GM12878 (cell line): ENCODE results near the gene HMGXB4. TPM values are rescaled to one million over a fixed set of nuclear protein-coding genes. Genes with fewer than 3 reads are reported as not detected.

Experiments used
- ATAC-seq: fragments of 200-7000 bp; cut with Tn5 transposase; 3 replicates; pipeline ENCODE4 v1.9.1; 2020; ENCODE audit warnings: mild to moderate bottlenecking, moderate library complexity
- BruUV-seq: library from RNA; stranded (reverse); fragments of 400-500 nt; replicated peaks from 2 replicates; lab custom pipeline; 2021; lab: Mats Ljungman, UMichigan
- CTCF ChIA-PET: fragments of 300-600 bp; sonication (Branson Sonifier 250); formaldehyde crosslinking; extraction: SDS; loops from one replicate; lab custom pipeline; 2021; ENCODE audit warnings: inconsistent platforms; lab: Yijun Ruan, JAX
- POLR2A ChIA-PET: fragments of 350-600 bp; formaldehyde crosslinking; extraction: SDS; loops from one replicate; lab custom pipeline; 2021; ENCODE audit warnings: inconsistent platforms; lab: Charles Lee
- RAD21 ChIA-PET: fragments of 300-600 bp; sonication (Branson Sonifier 250); formaldehyde crosslinking; loops from one replicate; lab custom pipeline; 2023; ENCODE audit warnings: antibody characterized with exemption; ENCODE audit not compliant: unreplicated experiment; lab: Charles Lee
- SMC1A ChIA-PET: fragments of 300-600 bp; sonication (Branson Sonifier 250); formaldehyde crosslinking; loops from one replicate; lab custom pipeline; 2023; ENCODE audit not compliant: unreplicated experiment, uncharacterized antibody; lab: Charles Lee
- DNase-seq: peaks from one replicate; pipeline ENCODE4 v3.0.0-alpha.2; 2011; ENCODE audit warnings: low read depth, low spot score
- FAIRE-seq: peaks from 3 replicates; lab custom pipeline; 2011; peaks lifted over from hg19 to GRCh38; lab: Jason Lieb, UNC
- H2AFZ ChIP-seq: 2 replicates; pipeline ENCODE4 v1.6.0; 2011; ENCODE audit warnings: low read depth, low read length, control low read depth; ENCODE audit not compliant: control insufficient read depth
- H3K27ac ChIP-seq: 2 replicates; pipeline ENCODE4 v1.5.1; 2011; ENCODE audit warnings: control low read depth; ENCODE audit not compliant: control insufficient read depth, insufficient read depth
- H3K27me3 ChIP-seq, 2 experiments: replicated peaks in 1 of 2; 2 replicates each; pipeline versions ENCODE4 v1.6.0 to v1.6.1; 2011; ENCODE audit warnings: low read length in 1 of 2; ENCODE audit not compliant: control insufficient read depth in 2 of 2, insufficient read depth in 2 of 2
- H3K36me3 ChIP-seq, 2 experiments: 2 replicates each; pipeline ENCODE4 v1.5.1; 2011; ENCODE audit warnings: low read length in 1 of 2; ENCODE audit not compliant: control insufficient read depth in 2 of 2, insufficient read depth in 2 of 2
- H3K4me1 ChIP-seq: 2 replicates; pipeline ENCODE4 v1.6.1; 2011; ENCODE audit warnings: mild to moderate bottlenecking, low read length, moderate library complexity, mixed read lengths; ENCODE audit not compliant: control insufficient read depth, insufficient read depth
- H3K4me2 ChIP-seq: 2 replicates; pipeline ENCODE4 v1.6.0; 2011; ENCODE audit warnings: control low read depth; ENCODE audit not compliant: control insufficient read depth, insufficient read depth
- H3K4me3 ChIP-seq: fragments of 200-600 bp; sonication (generic); 2 replicates; pipeline ENCODE4 v1.5.1; 2016
- H3K79me2 ChIP-seq: 2 replicates; pipeline ENCODE4 v1.6.0; 2011; ENCODE audit warnings: low read length; ENCODE audit not compliant: control insufficient read depth, insufficient read depth
- H3K9ac ChIP-seq: 2 replicates; pipeline ENCODE4 v1.8.0; 2011; ENCODE audit warnings: low read length, control low read depth, mixed read lengths; ENCODE audit not compliant: control insufficient read depth, insufficient read depth
- H3K9me3 ChIP-seq: replicated peaks from 3 replicates; pipeline ENCODE4 v1.5.1; 2011; ENCODE audit warnings: mild to moderate bottlenecking, low read length; ENCODE audit not compliant: control insufficient read depth, insufficient read depth
- H4K20me1 ChIP-seq: 2 replicates; pipeline ENCODE4 v1.6.0; 2011; ENCODE audit not compliant: control insufficient read depth, insufficient read depth
- BHLHE40 ChIP-seq, 2 experiments: fragments of 450-650 bp in 1 of 2; IDR thresholded peaks; 2 replicates each; pipeline ENCODE4 v1.6.1; 2011 to 2017; ENCODE audit warnings: low read depth in 2 of 2, borderline replicate concordance in 1 of 2, improper control_type of control experiment in 1 of 2, low read length in 1 of 2, mild to moderate bottlenecking in 1 of 2
- CREM ChIP-seq: IDR thresholded peaks from 2 replicates; pipeline ENCODE4 v1.6.1; 2014; ENCODE audit warnings: antibody characterized with exemption, low read depth
- EED ChIP-seq: sonication (generic); IDR thresholded peaks from 2 replicates; pipeline ENCODE4 v1.6.1; 2016; ENCODE audit warnings: antibody characterized with exemption, low read depth
- EGR1 ChIP-seq, 2 experiments: IDR thresholded peaks; 1 replicate in 1 of 2; 2 replicates in 1 of 2; pipeline ENCODE4 v1.6.1; 2011 to 2012; ENCODE audit warnings: low read depth in 2 of 2, low read length in 2 of 2, borderline replicate concordance in 1 of 2, mild to moderate bottlenecking in 1 of 2, moderate library complexity in 1 of 2
- FOXK2 ChIP-seq: fragments of 450-650 bp; IDR thresholded peaks from 2 replicates; pipeline ENCODE4 v1.6.1; 2017; ENCODE audit warnings: mild to moderate bottlenecking, moderate library complexity
- FOXM1 ChIP-seq: IDR thresholded peaks from 2 replicates; pipeline ENCODE4 v1.6.1; 2012; ENCODE audit warnings: low read depth, mild to moderate bottlenecking, inconsistent platforms, low read length, moderate library complexity
- HCFC1 ChIP-seq: fragments of 150-350 bp; IDR thresholded peaks from 2 replicates; pipeline ENCODE4 v1.6.1; 2014; ENCODE audit warnings: low read length
- HDAC6 ChIP-seq: fragments of 200-600 bp; sonication (generic); IDR thresholded peaks from one replicate; pipeline ENCODE4 v1.8.0; 2017; ENCODE audit warnings: antibody characterized with exemption; ENCODE audit not compliant: unreplicated experiment
- NFYA ChIP-seq: IDR thresholded peaks from 2 replicates; pipeline ENCODE4 v1.6.1; 2011; ENCODE audit warnings: low read depth, mild to moderate bottlenecking, low read length, improper control_type of control experiment, borderline replicate concordance
- POLR2AphosphoS5 ChIP-seq: IDR thresholded peaks from 2 replicates; pipeline ENCODE4 v1.6.1; 2011; ENCODE audit warnings: mild to moderate bottlenecking, low read length, inconsistent platforms
- POU2F2 ChIP-seq: IDR thresholded peaks from 3 replicates; pipeline ENCODE4 v1.6.1; 2011; ENCODE audit warnings: low read depth, mild to moderate bottlenecking, low read length, borderline replicate concordance
- RAD21 ChIP-seq: IDR thresholded peaks from 2 replicates; pipeline ENCODE4 v1.6.1; 2011; ENCODE audit warnings: mild to moderate bottlenecking, low read depth, low read length, moderate library complexity; ENCODE audit not compliant: insufficient read depth
- SMARCA5 ChIP-seq: fragments of 450-650 bp; IDR thresholded peaks from 2 replicates; pipeline ENCODE4 v1.6.1; 2017; ENCODE audit warnings: mild to moderate bottlenecking
- SMC3 ChIP-seq: IDR thresholded peaks from 2 replicates; pipeline ENCODE4 v1.6.1; 2011; ENCODE audit warnings: low read length, improper control_type of control experiment, borderline replicate concordance
- TCF12 ChIP-seq: IDR thresholded peaks from 2 replicates; pipeline ENCODE4 v1.6.1; 2011; ENCODE audit warnings: low read depth, mild to moderate bottlenecking, low read length
- WRNIP1 ChIP-seq: IDR thresholded peaks from 2 replicates; pipeline ENCODE4 v1.6.1; 2011; ENCODE audit warnings: low read depth, low read length, improper control_type of control experiment, borderline replicate concordance
- WGBS: methylation state at CpG from one replicate; pipeline ENCODE4 v1.1.6; 2016; ENCODE audit warnings: low lambda C conversion rate; ENCODE audit not compliant: insufficient replicate concordance, insufficient coverage; ENCODE audit errors: missing lambda C conversion rate; 5-methylcytosine and 5-hydroxymethylcytosine counted together
- in situ Hi-C: fragments of 300-500 bp; cut with MboI; formaldehyde crosslinking; loops from 9 replicates; pipeline ENCODE4 v1.14.3; 2018; ENCODE audit warnings: mixed read lengths
- intact Hi-C: fragments of 100-400 bp; cut with micrococcal nuclease; formaldehyde crosslinking; loops from one replicate; pipeline ENCODE4 v1.14.2; 2022; ENCODE audit not compliant: unreplicated experiment
- polyA plus RNA-seq, 11 experiments: library from polyadenylated mRNA; depleted of rRNA in 4 of 11; unstranded in 6 of 11; stranded (reverse) in 5 of 11; fragments of >200 nt; fragmentation: Nextera tagmentation in 4 of 11; fragmentation: Illumina TruSeq in 1 of 11; extraction: Ambion mirVana in 4 of 11; extraction: Trizol in 1 of 11; gene quantifications; 1 replicate in 1 of 11; 2 replicates in 10 of 11; pipeline versions ENCODE4 v1.2.1 to v1.2.3, GENCODE V29; 2011 to 2016; ENCODE audit warnings: inconsistent platforms in 2 of 11, missing spikeins in 2 of 11, low read depth in 1 of 11
- total RNA-seq, 4 experiments: library from RNA; depleted of rRNA in 3 of 4; stranded (reverse); fragments of >200 nt in 3 of 4; fragmentation: Illumina TruSeq in 1 of 4; extraction: Trizol in 1 of 4; gene quantifications; 2 replicates each; pipeline versions ENCODE4 v1.2.1 to v1.2.3, GENCODE V29; 2013 to 2021
- TF ChIP-seq, protein P1 (sequence below): IDR thresholded peaks from 2 replicates; pipeline ENCODE4 v1.6.1; 2011; ENCODE audit warnings: mild to moderate bottlenecking, low read depth, low read length, moderate library complexity; ENCODE audit not compliant: insufficient replicate concordance
- TF ChIP-seq, protein P2 (sequence below): IDR thresholded peaks from 2 replicates; pipeline ENCODE4 v1.6.1; 2012; ENCODE audit warnings: improper control_type of control experiment, low read depth, low read length; ENCODE audit not compliant: insufficient replicate concordance

HMGXB4 gene
- total and polyA plus RNA-seq, 10 of the 15 experiments (the other 5 are each of a cell fraction or from before 2014, with no cell fraction given) = 15.5 to 44.5 (median 24.9) TPM

DNA sequence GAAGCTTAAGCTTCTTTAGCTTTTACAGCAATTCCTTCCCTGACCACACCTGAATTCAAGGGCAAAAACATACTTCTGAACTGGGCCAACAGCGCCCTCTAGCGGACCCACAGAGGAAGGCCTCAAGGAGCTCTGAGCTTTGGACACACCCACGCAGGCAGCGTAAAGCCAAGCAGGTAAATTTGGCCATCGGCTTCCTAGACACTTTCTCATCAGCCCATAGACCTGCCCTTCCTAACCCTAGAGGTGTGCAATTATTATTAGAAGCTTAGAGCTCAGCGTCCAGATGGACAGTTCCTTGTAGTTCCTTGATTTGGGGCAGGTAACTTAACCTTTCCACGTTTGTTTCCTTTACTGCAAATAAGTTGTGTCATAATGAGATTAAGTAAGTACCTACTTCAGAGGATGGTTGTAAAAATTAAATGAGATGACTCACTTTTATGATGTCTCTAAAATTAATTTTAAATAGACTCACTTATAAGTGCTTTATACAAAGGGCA, 25.7 kb upstream of the HMGXB4 start:
- ChIA-PET SMC1A (interaction anchor here (0.8 to 1.4 kb wide), 14 partner anchors 8 to 1308 kb away, joined by 3 to 12 read pairs (median 4); no protein-coding TSS in a partner anchor), RAD21 (interaction anchor here (0.6 to 3.3 kb wide), 18 partner anchors 11 to 820 kb away, joined by 3 to 48 read pairs (median 4); partner anchors contain the start of gene TOM1)
- TF ChIP-seq EGR1 (IDR thresholded peaks at IDR 0.05; ENCODE audit: borderline replicate concordance in 1 of 2, low read depth in 2 of 2, low read length in 2 of 2) = peak in 1 of 2 experiments; percentile 92; a peak in 2 of 3 replicates
- no peak for TF ChIP-seq EED
- TF ChIP-seq HCFC1 = no peak
- peak; percentile 66; the same call in 1 of the 2 replicates for TF ChIP-seq SMC3
- no peak for TF ChIP-seq NFYA
- no peak for TF ChIP-seq BHLHE40 (IDR thresholded peaks at IDR 0.05; ENCODE audit: borderline replicate concordance in 1 of 2, low read depth in 2 of 2, low read length in 1 of 2)
- peak; percentile 36; the same call in 1 of the 3 replicates for TF ChIP-seq POU2F2
- TF ChIP-seq, protein P1, sequence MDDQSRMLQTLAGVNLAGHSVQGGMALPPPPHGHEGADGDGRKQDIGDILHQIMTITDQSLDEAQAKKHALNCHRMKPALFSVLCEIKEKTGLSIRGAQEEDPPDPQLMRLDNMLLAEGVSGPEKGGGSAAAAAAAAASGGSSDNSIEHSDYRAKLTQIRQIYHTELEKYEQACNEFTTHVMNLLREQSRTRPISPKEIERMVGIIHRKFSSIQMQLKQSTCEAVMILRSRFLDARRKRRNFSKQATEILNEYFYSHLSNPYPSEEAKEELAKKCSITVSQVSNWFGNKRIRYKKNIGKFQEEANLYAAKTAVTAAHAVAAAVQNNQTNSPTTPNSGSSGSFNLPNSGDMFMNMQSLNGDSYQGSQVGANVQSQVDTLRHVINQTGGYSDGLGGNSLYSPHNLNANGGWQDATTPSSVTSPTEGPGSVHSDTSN = no peak
- TF ChIP-seq HDAC6 = no peak
- no peak for TF ChIP-seq FOXM1
- TF ChIP-seq RAD21 = peak; percentile 76
- no peak for TF ChIP-seq FOXK2
- TF ChIP-seq CREM = no peak
- no peak for TF ChIP-seq WRNIP1
- no peak for TF ChIP-seq POLR2AphosphoS5
- TF ChIP-seq, protein P2, sequence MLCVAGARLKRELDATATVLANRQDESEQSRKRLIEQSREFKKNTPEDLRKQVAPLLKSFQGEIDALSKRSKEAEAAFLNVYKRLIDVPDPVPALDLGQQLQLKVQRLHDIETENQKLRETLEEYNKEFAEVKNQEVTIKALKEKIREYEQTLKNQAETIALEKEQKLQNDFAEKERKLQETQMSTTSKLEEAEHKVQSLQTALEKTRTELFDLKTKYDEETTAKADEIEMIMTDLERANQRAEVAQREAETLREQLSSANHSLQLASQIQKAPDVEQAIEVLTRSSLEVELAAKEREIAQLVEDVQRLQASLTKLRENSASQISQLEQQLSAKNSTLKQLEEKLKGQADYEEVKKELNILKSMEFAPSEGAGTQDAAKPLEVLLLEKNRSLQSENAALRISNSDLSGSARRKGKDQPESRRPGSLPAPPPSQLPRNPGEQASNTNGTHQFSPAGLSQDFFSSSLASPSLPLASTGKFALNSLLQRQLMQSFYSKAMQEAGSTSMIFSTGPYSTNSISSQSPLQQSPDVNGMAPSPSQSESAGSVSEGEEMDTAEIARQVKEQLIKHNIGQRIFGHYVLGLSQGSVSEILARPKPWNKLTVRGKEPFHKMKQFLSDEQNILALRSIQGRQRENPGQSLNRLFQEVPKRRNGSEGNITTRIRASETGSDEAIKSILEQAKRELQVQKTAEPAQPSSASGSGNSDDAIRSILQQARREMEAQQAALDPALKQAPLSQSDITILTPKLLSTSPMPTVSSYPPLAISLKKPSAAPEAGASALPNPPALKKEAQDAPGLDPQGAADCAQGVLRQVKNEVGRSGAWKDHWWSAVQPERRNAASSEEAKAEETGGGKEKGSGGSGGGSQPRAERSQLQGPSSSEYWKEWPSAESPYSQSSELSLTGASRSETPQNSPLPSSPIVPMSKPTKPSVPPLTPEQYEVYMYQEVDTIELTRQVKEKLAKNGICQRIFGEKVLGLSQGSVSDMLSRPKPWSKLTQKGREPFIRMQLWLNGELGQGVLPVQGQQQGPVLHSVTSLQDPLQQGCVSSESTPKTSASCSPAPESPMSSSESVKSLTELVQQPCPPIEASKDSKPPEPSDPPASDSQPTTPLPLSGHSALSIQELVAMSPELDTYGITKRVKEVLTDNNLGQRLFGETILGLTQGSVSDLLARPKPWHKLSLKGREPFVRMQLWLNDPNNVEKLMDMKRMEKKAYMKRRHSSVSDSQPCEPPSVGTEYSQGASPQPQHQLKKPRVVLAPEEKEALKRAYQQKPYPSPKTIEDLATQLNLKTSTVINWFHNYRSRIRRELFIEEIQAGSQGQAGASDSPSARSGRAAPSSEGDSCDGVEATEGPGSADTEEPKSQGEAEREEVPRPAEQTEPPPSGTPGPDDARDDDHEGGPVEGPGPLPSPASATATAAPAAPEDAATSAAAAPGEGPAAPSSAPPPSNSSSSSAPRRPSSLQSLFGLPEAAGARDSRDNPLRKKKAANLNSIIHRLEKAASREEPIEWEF = no peak
- no peak for TF ChIP-seq SMARCA5
- TF ChIP-seq TCF12 = no peak

More for the DNA sequence above, 25.7 kb upstream of the HMGXB4 start:
- intact Hi-C loops = loop anchor here (2.0 kb wide), 2 partner anchors 81 to 817 kb away; no protein-coding TSS in a partner anchor
- no peak overlapping the region for H3K27ac ChIP-seq
- BruUV-seq = no TSS peak
- peak; percentile 33 for DNase-seq
- no peaks in the 10 kb centered on the region for H3K27me3 ChIP-seq
- H2AFZ ChIP-seq = peak overlapping the region; percentile 56; the same call in 1 of the 2 replicates
- H3K79me2 ChIP-seq = peaks cover 3% of the 10 kb centered on the region; the same call in 1 of the 2 replicates
- H3K4me1 ChIP-seq = peaks cover 3% of the 10 kb centered on the region
- H3K4me3 ChIP-seq = no peak overlapping the region
- peak; percentile 82 for ATAC-seq
- H4K20me1 ChIP-seq = no peaks in the 10 kb centered on the region
- in situ Hi-C loops = no loop called here
- H3K4me2 ChIP-seq = no peak overlapping the region
- ChIA-PET POLR2A (interaction anchor here (0.5 to 0.8 kb wide), 3 partner anchors 66 to 432 kb away, joined by 3 to 4 read pairs (median 4); no protein-coding TSS in a partner anchor), CTCF (interaction anchor here (0.6 to 7.3 kb wide), 41 partner anchors 8 to 1342 kb away, joined by 3 to 132 read pairs (median 5); partner anchors contain the start of gene TOM1)
- FAIRE-seq = peak; percentile 41
- no peaks in the 10 kb centered on the region for H3K36me3 ChIP-seq
- no peak overlapping the region for H3K9ac ChIP-seq
- no peaks in the 10 kb centered on the region for H3K9me3 ChIP-seq
- WGBS = 3% methylated on average over 7 of the region's 7 CpGs
